GM12891 (cell line): ENCODE results near the gene TACC3.

Experiments
- PAX5 ChIP-seq: IDR thresholded peaks from 2 replicates; pipeline ENCODE4 v1.6.1; 2011; ENCODE audit warnings: low read length, moderate library complexity, mild to moderate bottlenecking; ENCODE audit not compliant: insufficient read depth, severe bottlenecking
- POLR2A ChIP-seq: IDR thresholded peaks from 2 replicates; pipeline ENCODE4 v1.6.1; 2011; ENCODE audit warnings: low read depth, low read length, control low read depth
- POLR2AphosphoS5 ChIP-seq: IDR thresholded peaks from 2 replicates; pipeline ENCODE4 v1.6.1; 2011; ENCODE audit warnings: low read depth, low read length, control low read depth
- SPI1 ChIP-seq: IDR thresholded peaks from 2 replicates; pipeline ENCODE4 v1.6.1; 2011; ENCODE audit warnings: low read depth, low read length, control low read depth
- TAF1 ChIP-seq: IDR thresholded peaks from 2 replicates; pipeline ENCODE4 v1.6.1; 2011; ENCODE audit warnings: low read depth, low read length, control low read depth

- TF ChIP-seq POLR2AphosphoS5 (no peak), POLR2A (no peak; the same call in 1 of the 2 replicates), TAF1 (peak; percentile 36; the same call in 1 of the 2 replicates), SPI1 (no peak), PAX5 (no peak)
Observed at GRCh38 chr4:1721003-1721665, at the start of gene TACC3, which contains the start of gene TMEM129.
